C4-2B (cell line): ENCODE measurements around the gene PCSK5.

Experiments
- CTCF ChIP-seq: fragments of 450-650 bp; conservative IDR thresholded peaks from 2 replicates; pipeline ENCODE4 v1.5.1; 2017; ENCODE audit warnings: mild to moderate bottlenecking
- ZFX ChIP-seq: fragments of 450-650 bp; IDR thresholded peaks from 2 replicates; pipeline ENCODE4 v1.6.1; 2017

DNA sequence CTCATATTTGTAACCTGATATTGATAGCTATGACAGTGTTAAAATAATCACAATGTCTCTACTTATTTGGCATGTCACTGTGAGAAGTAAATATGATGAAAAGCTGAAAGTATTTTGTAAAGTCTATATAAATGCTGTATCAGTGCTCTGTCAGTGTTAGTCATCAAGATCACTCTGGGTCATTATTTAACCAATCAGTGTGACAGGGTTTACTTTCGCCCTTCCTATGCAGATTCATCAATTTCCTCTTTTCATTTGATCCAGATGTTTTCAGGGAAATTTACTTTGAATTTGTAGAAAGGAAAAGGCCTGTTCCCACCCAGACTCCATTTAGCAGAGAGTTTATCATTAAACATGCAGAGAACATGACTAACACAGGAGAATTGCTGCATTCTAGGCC, 9.9 kb upstream of the PCSK5 start:
- TF ChIP-seq CTCF (no peak), ZFX (no peak)
